Kidney tubule cell (primary cell): ENCODE data around the gene WDFY3.

ENCODE experiments used
- DNase-seq: peaks from one replicate; pipeline ENCODE4 v3.0.0-alpha.2; 2018; ENCODE audit warnings: low spot score

Gene WDFY3

DNA sequence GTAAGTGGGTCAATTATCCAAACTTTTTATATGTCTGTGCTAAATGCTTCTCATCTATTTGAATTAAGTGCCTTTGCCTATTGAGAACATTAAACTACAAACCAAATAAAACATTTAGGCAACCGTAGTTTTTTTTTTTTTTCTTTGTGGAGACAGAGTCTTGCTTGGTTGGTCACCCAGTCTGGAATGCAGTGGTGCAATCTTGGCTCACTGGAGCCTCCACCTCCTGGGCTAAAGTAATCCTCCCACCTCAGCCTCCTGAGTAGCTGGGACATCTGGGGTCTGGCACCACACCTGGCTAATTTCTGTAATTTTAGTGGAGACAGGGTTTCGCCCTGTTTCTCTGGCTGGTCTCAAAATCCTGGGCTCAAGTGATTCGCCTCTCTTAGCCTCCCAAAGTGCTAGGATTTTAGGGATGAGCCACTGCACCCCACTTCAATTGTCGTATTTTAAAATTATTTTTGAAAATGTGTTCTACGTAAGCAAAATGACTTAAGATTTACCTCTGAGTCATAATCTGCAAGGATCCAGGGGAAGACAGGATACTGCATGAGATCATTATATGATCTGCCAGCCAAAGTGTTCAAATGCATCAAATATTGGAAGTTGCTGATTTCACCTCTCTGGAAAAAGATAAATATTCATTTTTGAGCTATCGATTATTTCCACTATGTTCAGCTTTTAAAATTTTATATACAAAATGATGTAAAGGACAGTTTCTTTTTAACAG is 257.9 kb downstream of the WDFY3 start:
- peak; percentile 18 for DNase-seq

DNA sequence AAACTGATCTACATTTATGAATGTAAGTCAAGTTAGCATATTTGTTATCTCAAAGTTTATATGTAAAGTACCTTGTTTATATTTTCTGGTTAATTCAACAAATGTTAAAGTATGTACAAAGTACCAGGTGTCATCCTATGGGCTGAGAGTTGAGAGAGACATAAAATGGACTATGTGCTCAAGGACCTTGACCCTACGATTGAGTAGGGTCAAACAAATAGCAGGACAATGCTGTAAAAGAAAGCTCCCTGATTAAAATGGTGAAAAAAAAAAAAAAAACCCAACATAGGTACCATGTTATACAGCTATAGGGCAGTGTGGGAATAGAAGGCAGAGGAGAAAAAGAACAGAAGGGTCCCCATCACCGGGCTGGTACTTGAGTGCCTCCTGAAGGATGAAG is 260.2 kb downstream of the WDFY3 start:
- DNase-seq: no peak

DNA sequence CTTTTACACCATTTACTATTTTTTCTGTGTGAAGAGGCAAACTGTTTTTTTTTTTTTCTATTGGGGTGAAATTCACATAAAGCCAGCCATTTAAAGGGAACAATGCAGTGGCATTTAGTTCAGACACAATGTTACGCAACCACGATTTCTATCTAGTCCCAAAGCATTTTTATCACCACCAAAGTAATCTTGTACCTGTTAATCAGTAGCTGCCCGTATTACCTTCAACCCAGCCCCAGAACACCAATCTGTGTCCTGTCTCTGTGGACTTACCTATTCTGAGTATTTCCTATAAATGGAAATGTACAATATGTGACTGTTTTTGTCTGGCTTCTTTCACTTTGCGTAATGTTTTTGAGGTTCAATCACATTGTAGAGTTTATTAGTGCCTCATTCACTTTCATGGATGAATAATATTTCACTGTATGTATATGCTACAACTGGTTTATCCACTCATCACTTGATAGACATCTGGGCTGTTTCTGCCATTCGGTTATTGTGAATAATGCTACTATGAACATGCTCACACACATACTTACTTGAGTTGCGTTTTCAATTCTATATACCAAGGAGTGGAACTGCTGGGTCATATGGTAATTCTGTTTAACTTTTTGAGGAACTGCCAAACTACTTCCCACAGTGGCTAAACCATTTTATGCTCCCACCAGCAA is 267.4 kb downstream of the WDFY3 start:
- DNase-seq: no peak

DNA sequence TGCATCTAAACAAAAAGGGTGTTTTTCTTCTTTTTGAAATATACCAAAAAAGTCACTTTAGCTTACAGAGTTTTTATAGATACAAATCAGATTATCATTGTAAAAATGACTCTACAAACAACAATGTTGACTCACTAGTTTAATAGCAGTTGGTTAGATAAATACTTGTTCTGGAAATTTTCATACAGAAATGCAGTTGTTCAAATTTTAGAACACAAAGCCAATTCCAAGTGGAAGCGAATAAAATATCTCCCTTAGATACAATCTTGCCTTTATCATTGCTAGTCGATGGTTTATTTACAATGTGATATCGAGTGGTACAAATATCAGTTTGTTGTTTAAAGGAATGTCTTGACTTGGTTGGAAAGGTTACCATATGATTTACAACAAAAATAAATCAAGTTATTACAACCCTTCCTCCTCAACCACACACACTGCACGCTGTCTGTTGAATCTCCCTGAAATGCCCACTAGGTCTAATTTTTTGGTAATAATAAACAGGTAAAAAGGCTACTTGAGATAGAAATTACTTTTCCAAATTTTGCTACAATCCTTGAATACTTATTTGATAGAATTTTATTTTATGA is 268.8 kb downstream of the WDFY3 start:
- no peak for DNase-seq

DNA sequence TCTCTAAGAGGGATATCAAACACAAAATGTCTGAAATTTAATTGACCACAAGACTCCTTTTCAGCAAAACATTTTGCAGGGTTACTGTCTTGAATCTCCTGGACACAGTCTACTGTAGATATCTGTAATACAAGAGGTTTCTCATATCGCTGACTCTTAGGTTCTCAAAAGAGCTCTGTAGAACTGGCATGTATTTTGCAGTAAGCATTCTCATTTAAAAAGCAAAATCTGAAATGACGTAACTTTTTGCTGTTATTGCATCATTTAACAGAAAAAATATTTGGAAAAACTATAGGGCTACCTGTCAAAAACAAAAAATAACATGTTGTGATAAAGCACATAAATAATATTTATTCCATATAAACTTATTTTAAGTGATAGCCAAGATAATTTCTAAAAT is 269.3 kb downstream of the WDFY3 start:
- no peak for DNase-seq

DNA sequence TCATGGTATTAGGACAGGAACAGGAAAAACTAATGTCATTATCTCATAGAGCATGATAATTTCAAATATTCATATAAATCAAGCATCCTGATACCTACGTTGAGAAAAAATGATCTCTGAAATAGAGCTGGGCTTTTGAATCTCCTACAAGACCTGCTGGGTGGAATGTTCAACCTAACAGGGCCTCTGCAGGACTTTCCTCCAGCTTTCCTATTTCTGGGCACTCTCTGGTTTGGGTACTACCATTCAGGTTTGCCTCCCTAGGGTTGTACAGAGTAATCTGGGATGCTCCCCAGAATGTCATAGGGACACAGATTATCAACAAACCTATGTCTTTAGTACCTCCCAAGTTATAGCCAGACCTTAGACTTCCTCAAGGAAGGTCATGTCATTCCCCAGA is 274.7 kb downstream of the WDFY3 start:
- no peak for DNase-seq

DNA sequence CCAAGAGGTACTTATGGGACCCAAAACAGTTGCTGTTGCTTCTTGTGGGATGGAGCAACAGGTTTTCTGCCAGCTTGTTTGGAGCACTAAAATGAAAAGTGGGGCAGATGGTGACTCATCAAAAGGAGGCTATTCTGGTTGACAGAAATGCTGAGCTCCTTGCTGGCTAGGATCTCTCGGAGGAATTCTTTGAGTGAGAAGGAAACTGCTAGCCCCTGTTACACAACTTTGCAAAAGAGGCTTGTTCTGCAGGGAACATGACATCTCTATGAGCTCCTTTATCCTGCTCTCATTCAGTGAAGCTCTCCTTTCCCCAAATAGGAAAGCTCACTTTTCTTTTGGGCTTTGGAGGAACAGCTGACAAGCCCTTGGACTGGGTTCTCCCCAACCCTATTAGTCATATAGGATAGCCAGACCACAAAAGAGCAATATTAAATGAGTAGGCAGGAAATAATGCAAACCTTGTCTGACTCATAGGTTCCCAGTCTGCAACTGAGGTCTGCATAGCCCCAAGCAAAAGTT is 275.3 kb downstream of the WDFY3 start:
- peak; percentile 79 for DNase-seq

DNA sequence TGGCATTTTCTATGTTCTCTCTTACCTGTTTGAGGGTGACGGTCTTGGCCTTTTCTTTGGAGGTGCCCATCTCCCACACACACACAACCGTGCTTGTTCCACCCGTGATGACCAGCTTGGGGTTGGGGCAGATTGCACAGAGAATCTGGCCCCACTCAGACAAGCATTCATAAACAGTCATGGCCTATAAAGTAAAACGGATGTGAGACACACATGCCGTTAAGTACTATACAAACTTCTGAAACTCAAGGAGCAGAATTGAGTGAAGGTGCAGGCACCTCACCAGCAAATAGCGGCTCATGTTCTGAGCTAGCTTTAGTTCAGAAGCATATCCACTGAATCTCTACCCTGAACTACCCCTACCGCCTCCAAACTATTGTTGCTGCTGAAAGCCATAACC is 276.0 kb downstream of the WDFY3 start:
- DNase-seq: no peak

DNA sequence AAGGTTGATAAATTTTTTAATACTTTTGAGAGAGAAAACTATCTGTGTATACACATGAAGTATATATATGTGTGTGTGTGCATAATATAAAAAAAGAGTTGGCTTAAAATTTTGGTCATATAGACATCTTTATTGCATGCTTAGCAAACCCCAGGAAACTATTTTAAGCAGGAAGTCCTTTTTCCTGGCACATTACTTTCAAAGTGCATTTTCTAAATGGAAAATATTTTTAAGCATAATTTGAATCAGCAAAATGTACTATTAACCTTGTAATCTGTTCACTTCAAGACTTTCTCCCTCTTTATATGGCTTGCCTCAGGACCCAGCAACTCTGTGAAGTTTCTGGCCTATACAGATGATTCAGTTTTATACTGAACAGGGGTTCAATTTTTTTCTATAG is 277.3 kb downstream of the WDFY3 start:
- DNase-seq: no peak

DNA sequence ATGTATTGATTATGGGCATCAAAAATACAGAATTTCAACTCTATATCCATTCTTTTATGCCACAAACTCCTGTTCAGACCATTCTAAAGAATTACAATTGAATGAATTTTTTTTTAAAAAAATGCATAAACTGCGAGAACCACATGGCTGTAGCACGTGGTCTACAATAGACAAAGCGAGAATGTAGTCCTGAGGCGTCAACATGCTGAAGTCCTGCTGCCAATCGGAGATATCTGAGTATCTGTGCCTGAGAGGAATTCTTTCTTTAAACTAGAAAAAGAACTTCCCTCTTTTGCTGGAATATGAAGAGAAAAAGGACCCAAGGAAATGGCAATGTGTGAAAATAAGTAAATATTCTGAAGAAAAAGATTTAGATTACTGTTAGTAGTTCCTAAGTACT is 277.9 kb downstream of the WDFY3 start:
- no peak for DNase-seq

DNA sequence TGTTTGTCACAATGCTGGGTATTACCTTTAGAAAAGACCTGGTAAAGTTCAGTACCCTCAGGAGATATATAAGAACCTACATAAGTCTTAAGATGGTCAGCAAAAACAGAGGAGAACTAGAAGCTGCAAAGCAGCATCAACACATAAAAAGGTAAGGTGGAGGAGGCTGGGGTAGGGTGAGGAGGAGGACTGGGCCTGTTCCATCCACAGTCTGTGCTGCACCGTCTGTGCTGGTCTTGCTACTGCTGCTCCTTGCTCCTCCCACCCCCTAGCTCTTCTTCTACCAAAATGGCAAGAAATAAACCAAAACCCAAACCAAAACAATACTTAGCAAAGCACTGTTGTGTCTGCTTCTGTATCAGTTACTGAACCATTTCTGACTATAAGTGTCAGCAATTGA is 281.4 kb downstream of the WDFY3 start:
- no peak for DNase-seq

DNA sequence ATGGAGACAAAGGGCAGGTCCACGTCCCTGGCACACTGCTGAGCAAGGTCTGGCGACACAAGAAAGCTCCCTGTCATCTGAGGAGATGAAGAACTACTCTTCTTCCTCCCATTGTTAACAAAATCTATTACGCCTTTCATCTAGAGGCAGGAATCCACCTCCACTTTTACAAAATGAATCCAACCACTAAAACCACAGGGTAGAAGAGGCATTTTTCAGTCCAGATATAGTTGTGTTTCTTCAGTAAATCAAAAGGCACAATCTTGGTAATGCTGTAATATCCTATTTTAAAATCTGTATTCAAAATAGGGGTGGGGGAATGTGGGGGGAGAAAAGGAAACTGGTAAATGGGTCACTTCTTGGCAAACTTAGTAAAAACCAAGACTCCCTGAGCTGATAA is 282.1 kb downstream of the WDFY3 start:
- no peak for DNase-seq

DNA sequence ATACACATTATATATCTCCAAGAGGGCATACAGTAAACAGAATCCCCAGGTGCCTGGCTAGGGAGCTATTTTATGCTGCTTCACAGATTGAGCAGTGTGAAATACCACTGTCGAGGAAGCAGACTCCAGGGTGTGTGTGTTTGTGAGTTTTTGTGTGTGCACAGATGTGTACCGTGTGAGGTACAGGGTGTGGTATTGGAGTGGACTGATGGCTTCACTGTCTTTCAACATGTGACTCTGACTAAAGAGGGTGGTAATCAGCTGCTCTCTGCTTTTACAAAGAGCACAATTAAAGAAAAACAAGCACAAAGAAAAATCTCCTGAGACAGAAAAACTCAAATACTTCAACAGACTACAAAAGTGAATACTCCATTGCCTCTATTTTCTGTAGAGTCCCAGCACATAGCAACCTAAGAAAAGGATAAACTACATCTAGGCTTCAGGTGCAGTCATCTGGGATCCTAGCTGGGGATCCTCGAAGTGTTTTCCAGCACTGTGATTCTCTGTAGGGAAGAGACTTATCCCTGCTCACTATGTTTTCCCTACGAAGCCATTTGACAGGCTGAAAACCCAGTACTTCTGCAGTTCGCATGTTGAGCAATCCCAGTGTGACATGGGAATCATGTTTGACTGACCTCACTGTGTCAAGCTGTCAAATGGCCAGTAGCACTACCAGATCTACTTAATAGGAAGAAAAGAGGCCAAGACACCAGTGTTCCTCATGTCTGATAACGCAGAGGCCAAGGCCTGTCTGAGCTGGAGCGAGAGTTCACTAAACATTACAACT is 283.2 kb downstream of the WDFY3 start:
- DNase-seq: peak; percentile 6

DNA sequence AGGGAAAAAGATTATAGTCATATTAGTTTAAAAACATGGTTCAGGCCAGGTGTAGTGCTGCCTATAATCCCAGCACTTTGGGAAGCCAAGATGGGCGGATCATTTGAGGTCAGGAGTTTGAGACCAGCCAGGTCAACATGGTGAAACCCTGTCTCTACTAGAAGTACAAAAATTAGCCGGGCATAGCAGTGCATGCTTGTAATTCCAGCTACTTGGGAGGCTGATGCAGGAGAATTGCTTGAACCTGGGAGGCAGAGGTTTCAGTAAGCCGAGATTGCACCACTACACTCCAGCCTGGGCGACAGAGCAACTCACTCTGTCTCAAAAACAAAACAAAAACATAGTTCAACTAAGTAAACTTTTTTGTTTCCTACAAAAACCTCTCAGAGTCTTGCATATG is 283.8 kb downstream of the WDFY3 start:
- DNase-seq: peak; percentile 3

DNA sequence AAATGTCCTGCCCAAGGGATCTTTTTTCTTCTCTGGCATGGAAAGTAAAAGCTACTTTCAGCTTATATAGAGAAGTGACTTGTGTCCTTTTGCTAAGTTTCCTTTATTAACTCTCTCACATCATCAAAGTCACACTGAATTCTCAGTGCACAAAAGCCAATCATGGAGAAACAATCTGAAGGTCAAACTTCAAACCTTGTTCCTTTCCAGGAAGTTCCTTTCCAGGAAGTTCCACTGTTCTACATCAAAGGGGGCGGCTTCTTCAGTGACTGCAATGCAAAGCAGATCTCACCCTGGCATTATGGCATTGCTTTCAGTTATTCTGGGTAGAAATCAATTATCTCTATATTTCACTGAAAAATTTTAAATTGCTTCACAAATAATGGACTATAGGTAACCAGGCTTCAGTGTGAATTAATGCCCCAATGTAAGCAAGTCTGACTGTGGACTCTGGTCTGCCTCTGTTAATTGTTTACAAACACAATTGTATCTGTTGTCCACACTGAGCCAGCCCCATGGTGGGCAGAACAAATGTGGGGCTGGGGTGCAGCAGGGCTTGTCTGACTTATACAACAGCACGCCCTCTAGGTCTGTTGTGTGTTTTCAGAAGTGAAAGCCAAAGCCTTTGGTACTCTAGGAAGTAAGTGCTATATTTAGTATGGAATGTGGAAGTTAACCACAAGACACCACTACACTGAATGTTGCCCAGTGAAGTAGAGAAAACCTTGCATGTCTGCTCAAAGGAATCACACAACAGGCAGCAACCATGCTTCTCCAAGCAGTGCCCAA is 284.8 kb downstream of the WDFY3 start:
- peak; percentile 88 for DNase-seq

DNA sequence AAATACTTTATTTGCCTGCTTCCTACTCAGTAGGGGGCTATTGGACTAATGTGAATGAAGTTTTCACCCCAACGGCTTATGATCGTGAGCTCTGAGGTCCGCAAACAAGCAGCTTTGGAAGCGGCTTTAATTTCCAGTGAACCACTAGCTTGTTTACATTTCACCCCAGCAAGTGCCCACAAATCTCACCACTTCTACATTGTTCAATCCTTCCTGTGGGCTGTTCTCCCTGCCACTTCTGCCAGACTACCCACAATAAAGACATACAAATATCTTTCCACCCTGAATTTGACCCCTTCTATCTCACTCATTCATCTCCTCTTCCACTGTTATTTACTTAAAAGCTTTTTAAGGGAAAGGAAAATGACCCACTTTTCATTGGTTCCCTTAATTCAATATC is 285.5 kb downstream of the WDFY3 start:
- DNase-seq: no peak

DNA sequence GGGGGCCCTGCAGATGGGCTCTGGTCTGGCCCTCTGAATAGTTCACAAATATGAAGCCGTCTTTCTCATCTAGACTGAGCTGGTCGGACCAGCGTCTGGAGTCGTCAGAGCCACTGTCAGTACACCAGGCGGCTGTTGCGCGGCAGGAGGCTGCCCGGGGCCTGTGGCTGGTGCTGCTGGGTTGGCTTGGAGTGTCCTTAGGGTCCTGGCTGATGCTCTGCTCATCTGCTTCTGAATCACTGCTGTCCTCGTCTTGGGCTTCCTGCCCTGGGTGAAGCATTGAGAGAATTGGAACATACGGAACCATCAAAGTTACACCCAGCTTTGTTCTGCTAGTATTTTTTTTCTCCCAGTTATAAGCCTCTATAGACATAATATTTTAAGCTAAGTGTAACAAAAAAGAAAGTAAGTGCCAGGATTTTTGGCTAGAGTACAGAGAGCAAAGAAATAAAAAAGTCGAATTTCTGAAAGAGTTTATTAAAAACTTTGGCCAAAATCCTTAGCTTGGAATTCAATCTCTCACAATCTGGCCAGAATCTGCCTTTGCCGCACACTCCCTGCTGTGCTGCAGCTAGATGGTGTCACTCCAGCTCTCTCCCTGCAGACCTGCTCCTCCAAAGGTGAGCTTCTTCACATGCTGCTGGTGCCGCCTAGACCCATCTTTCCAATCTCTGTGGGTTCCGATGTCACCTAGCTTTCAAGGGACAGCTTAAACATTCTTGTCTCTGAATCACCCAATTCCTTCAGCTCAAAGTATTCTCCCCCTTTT is 287.3 kb downstream of the WDFY3 start:
- DNase-seq: no peak

DNA sequence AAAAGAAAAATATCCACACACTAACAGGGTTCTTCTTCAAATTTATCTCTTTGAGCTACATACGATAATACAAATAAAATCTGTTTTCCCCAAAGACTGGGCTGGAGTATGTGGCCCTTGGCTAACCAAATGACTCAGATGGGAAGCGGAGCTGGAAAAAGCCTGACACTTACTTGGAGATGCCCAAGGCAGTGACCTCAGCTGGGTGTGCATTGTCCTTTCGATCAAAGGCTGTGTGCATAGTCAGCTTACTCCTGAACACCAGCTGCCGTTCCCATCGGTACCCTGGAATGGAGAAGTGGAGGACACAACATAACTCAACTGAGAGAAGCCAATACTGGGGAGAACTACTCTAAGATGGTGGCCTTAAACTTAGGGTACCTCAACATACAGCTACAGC is 288.5 kb downstream of the WDFY3 start:
- no peak for DNase-seq

DNA sequence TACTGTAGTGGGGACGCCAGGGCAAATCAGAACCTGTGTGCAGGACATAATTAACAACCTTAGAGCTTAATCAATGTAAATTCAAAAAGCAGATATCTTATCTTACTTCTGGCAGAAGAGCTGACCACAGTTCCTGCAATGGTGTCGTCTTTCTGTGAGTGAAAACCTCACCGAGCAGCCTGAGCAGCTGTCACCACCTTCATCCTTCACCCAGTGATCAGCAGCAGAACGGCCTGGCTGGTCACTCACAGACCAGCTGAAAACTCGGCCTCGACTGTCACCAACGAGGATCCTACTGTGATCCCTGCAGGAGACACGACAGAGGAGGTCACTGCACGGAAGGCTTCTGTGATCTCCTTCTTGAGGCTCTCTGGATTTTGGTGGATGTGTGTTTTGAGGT is 289.4 kb downstream of the WDFY3 start:
- DNase-seq: no peak

DNA sequence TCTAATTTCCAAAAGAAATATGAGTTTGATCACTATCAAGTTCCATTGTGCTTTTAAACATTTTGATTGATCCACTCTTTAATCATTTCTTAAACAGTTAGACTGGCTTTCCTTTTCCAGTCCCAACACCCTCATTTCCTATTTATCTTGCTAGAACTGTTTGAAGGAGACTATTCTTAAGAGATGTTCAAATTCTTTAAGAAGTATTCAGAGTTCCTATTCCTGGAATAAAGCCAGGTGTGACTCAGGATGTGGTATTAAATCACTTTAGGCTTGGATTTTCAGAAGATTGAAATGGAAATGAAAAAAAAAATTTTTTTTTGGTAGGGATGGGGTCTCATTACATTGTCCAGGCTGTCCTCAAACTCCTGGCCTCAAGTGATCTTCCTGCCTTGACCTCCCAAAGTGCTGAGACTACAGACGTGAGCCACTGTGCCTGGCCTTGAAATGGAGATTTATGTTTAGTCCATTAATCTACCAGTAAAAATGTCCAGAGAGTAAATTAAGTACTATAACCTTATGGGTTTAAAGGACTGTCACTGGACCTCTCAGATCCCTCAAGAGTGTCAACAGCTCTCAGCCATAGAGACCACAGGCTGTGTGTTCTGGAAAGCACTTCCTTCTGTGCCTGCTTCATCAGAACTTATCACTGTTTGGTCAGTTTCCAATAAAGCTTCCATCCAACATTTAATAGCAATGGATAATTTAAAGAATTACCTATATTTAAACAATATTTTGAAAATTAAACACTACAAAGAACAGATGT is 292.8 kb downstream of the WDFY3 start:
- peak; percentile 88 for DNase-seq
